IMR-90 (cell line): ENCODE measurements around the gene DPH3. TPM values are rescaled to one million over a fixed set of nuclear protein-coding genes. Genes with fewer than 3 reads are reported as not detected.

Experiments
- ATAC-seq: fragments of 200-7000 bp; cut with Tn5 transposase; 2 replicates; pipeline ENCODE4 v1.9.1; 2020; ENCODE audit warnings: low read depth, mild to moderate bottlenecking, moderate library complexity
- BruUV-seq: library from RNA; stranded (reverse); fragments of 400-500 nt; replicated peaks from 2 replicates; lab custom pipeline; 2021; lab: Mats Ljungman, UMichigan
- CTCF ChIA-PET: fragments of 300-600 bp; formaldehyde crosslinking; extraction: SDS; loops from one replicate; lab custom pipeline; 2021; ENCODE audit warnings: antibody characterized with exemption; lab: Yijun Ruan, JAX
- POLR2A ChIA-PET: fragments of 300-600 bp; sonication (Branson Sonifier 250); formaldehyde crosslinking; loops from one replicate; lab custom pipeline; 2022; ENCODE audit warnings: antibody characterized with exemption; ENCODE audit not compliant: unreplicated experiment; lab: Charles Lee
- DNase-seq: peaks from one replicate; pipeline ENCODE4 v3.0.0; 2013
- H2AFZ ChIP-seq: replicated peaks from 2 replicates; pipeline ENCODE3; 2013; ENCODE audit warnings: low read length, mild to moderate bottlenecking; ENCODE audit not compliant: poor library complexity
- H2AK5ac ChIP-seq: 2 replicates; pipeline ENCODE4 v1.6.1; 2013; ENCODE audit warnings: low read depth, low read length, inconsistent platforms
- H2AK9ac ChIP-seq: replicated peaks from 2 replicates; pipeline ENCODE3; 2013; ENCODE audit warnings: mild to moderate bottlenecking, low read depth, low read length, moderate library complexity; ENCODE audit not compliant: poor library complexity
- H2BK120ac ChIP-seq: 2 replicates; pipeline ENCODE4 v1.6.1; 2013; ENCODE audit warnings: low read depth, low read length, inconsistent platforms
- H2BK15ac ChIP-seq: 3 replicates; pipeline ENCODE4 v1.6.1; 2013; ENCODE audit warnings: low read depth, low read length, inconsistent platforms
- H2BK20ac ChIP-seq: 2 replicates; pipeline ENCODE4 v1.6.1; 2013; ENCODE audit warnings: low read depth, mild to moderate bottlenecking, inconsistent platforms, low read length, moderate library complexity
- H2BK5ac ChIP-seq: 2 replicates; pipeline ENCODE4 v1.6.1; 2013; ENCODE audit warnings: mild to moderate bottlenecking, low read depth, low read length, inconsistent platforms; ENCODE audit not compliant: poor library complexity, severe bottlenecking
- H3K14ac ChIP-seq: replicated peaks from 2 replicates; pipeline ENCODE4 v1.6.1; 2013; ENCODE audit warnings: low read depth, low read length, inconsistent platforms
- H3K18ac ChIP-seq: 2 replicates; pipeline ENCODE4 v1.6.1; 2013; ENCODE audit warnings: low read depth, low read length, control low read depth
- H3K23ac ChIP-seq: 2 replicates; pipeline ENCODE4 v1.6.1; 2013; ENCODE audit warnings: low read depth, low read length, inconsistent platforms
- H3K27ac ChIP-seq: 2 replicates; pipeline ENCODE4 v1.5.1; 2013; ENCODE audit warnings: mild to moderate bottlenecking, control low read depth, low read length; ENCODE audit not compliant: insufficient read depth
- H3K27me3 ChIP-seq: 2 replicates; pipeline ENCODE4 v1.6.1; 2013; ENCODE audit warnings: low read length; ENCODE audit not compliant: control insufficient read depth, insufficient read depth
- H3K36me3 ChIP-seq: 2 replicates; pipeline ENCODE4 v1.6.1; 2013; ENCODE audit warnings: low read length, mixed read lengths; ENCODE audit not compliant: control insufficient read depth, insufficient read depth
- H3K4ac ChIP-seq: 2 replicates; pipeline ENCODE4 v1.6.1; 2013; ENCODE audit warnings: low read depth, low read length, inconsistent platforms
- H3K4me1 ChIP-seq: 2 replicates; pipeline ENCODE4 v1.6.1; 2013; ENCODE audit warnings: low read length, mixed read lengths; ENCODE audit not compliant: control insufficient read depth, insufficient read depth
- H3K4me2 ChIP-seq: 2 replicates; pipeline ENCODE4 v1.6.1; 2013; ENCODE audit warnings: low read depth, mild to moderate bottlenecking, control low read depth, low read length, moderate library complexity
- H3K4me3 ChIP-seq: 2 replicates; pipeline ENCODE4 v1.5.1; 2013; ENCODE audit warnings: low read depth, mild to moderate bottlenecking, control low read depth, low read length, moderate library complexity; ENCODE audit not compliant: insufficient read depth
- H3K56ac ChIP-seq: 2 replicates; pipeline ENCODE4 v1.6.1; 2013; ENCODE audit warnings: low read length, inconsistent platforms; ENCODE audit not compliant: insufficient read depth; ENCODE audit errors: extremely low read depth
- H3K79me1 ChIP-seq, 2 experiments: 2 replicates each; pipeline ENCODE4 v1.6.1; 2013; ENCODE audit warnings: low read length in 2 of 2, inconsistent platforms in 1 of 2, low read depth in 1 of 2
- H3K9ac ChIP-seq: 2 replicates; pipeline ENCODE4 v1.6.1; 2013; ENCODE audit warnings: low read depth, low read length, control low read depth
- H3K9me1 ChIP-seq: 2 replicates; pipeline ENCODE4 v1.6.1; 2013; ENCODE audit warnings: low read length, inconsistent platforms; ENCODE audit not compliant: insufficient read depth
- H3K9me3 ChIP-seq: 2 replicates; pipeline ENCODE4 v1.6.1; 2013; ENCODE audit warnings: low read length; ENCODE audit not compliant: control insufficient read depth, insufficient read depth
- H4K20me1 ChIP-seq: 2 replicates; pipeline ENCODE4 v1.6.1; 2013; ENCODE audit warnings: low read length, inconsistent platforms; ENCODE audit not compliant: insufficient read depth
- H4K5ac ChIP-seq: 2 replicates; pipeline ENCODE4 v1.6.1; 2013; ENCODE audit warnings: mild to moderate bottlenecking, low read depth, low read length, control low read depth
- H4K8ac ChIP-seq, 2 experiments: 2 replicates each; pipeline ENCODE4 v1.6.1; 2013; ENCODE audit warnings: low read depth in 2 of 2, low read length in 2 of 2, control low read depth in 1 of 2, inconsistent platforms in 1 of 2
- H4K91ac ChIP-seq: 2 replicates; pipeline ENCODE4 v1.6.1; 2013; ENCODE audit warnings: low read depth, low read length, inconsistent platforms; ENCODE audit not compliant: insufficient read depth
- BHLHE40 ChIP-seq: fragments of 150-350 bp; IDR thresholded peaks from 2 replicates; pipeline ENCODE4 v1.6.1; 2016; ENCODE audit warnings: mild to moderate bottlenecking, low read depth, low read length
- CEBPB ChIP-seq: IDR thresholded peaks from 2 replicates; pipeline ENCODE4 v1.6.1; 2012; ENCODE audit warnings: low read depth, low read length, improper control_type of control experiment
- FOS ChIP-seq: fragments of 150-350 bp; IDR thresholded peaks from 2 replicates; pipeline ENCODE4 v1.6.1; 2016; ENCODE audit warnings: low read depth, low read length
- MAFK ChIP-seq: IDR thresholded peaks from 2 replicates; pipeline ENCODE4 v1.6.1; 2012; ENCODE audit warnings: low read depth, low read length, improper control_type of control experiment
- MAZ ChIP-seq: IDR thresholded peaks from 2 replicates; pipeline ENCODE4 v1.6.1; 2012; ENCODE audit warnings: low read depth, mild to moderate bottlenecking, low read length, improper control_type of control experiment, moderate library complexity, borderline replicate concordance
- MXI1 ChIP-seq: IDR thresholded peaks from 2 replicates; pipeline ENCODE4 v1.6.1; 2012; ENCODE audit warnings: low read depth, mild to moderate bottlenecking, low read length, moderate library complexity, borderline replicate concordance
- NFE2L2 ChIP-seq: fragments of 150-350 bp; IDR thresholded peaks from 2 replicates; pipeline ENCODE4 v1.6.1; 2016; ENCODE audit warnings: low read depth, mild to moderate bottlenecking, low read length
- POLR2A ChIP-seq: IDR thresholded peaks from 2 replicates; pipeline ENCODE4 v1.6.1; 2012; ENCODE audit warnings: mild to moderate bottlenecking, low read depth, low read length
- RAD21 ChIP-seq: IDR thresholded peaks from 2 replicates; pipeline ENCODE4 v1.6.1; 2012; ENCODE audit warnings: low read length, improper control_type of control experiment
- RCOR1 ChIP-seq: IDR thresholded peaks from 2 replicates; pipeline ENCODE4 v1.6.1; 2012; ENCODE audit warnings: mild to moderate bottlenecking, low read length, improper control_type of control experiment; ENCODE audit not compliant: insufficient replicate concordance
- RFX5 ChIP-seq: IDR thresholded peaks from 2 replicates; pipeline ENCODE4 v1.8.0; 2012; ENCODE audit warnings: low read depth, mild to moderate bottlenecking, low read length, moderate library complexity
- SMC3 ChIP-seq: fragments of 150-350 bp; IDR thresholded peaks from 2 replicates; pipeline ENCODE4 v1.6.1; 2016; ENCODE audit warnings: low read depth, mild to moderate bottlenecking, antibody characterized with exemption, low read length, moderate library complexity
- WGBS, 2 experiments: methylation state at CpG; one replicate each; pipeline versions ENCODE4 v1.1.5 to v1.1.7; 2013; ENCODE audit warnings: missing lambda C conversion rate in 2 of 2; ENCODE audit not compliant: insufficient read length in 1 of 2; ENCODE audit errors: extremely low coverage in 2 of 2; 5-methylcytosine and 5-hydroxymethylcytosine counted together
- dilution Hi-C: fragments of 300-500 bp; cut with HindIII; formaldehyde crosslinking; loops from one replicate; pipeline ENCODE4 v1.14.3; 2018; ENCODE audit warnings: low sequenced_read_pairs; ENCODE audit not compliant: unreplicated experiment
- in situ Hi-C: fragments of 300-500 bp; cut with MboI; formaldehyde crosslinking; loops from 3 replicates; pipeline ENCODE4 v1.14.3; 2019; ENCODE audit warnings: low sequenced_read_pairs, inconsistent platforms, mixed read lengths
- intact Hi-C: fragments of 100-400 bp; cut with micrococcal nuclease; formaldehyde crosslinking; loops from 2 replicates; pipeline ENCODE4 v1.10.0; 2022
- polyA plus RNA-seq, 3 experiments: library from polyadenylated mRNA; depleted of rRNA; stranded (reverse); fragments of >200 nt; gene quantifications; 2 replicates each; pipeline ENCODE4 v1.2.3, GENCODE V29; 2012; ENCODE audit warnings: low replicate concordance in 1 of 3
- total RNA-seq: library from RNA; depleted of rRNA; stranded (reverse); fragments of >200 nt; gene quantifications from 2 replicates; pipeline ENCODE4 v1.2.3, GENCODE V29; 2012
- TF ChIP-seq, protein P1 (sequence below): fragments of 150-350 bp; IDR thresholded peaks from 2 replicates; pipeline ENCODE4 v1.6.1; 2017; ENCODE audit warnings: mild to moderate bottlenecking, antibody characterized with exemption, low read length, low read depth
- TF ChIP-seq, protein P2 (sequence below): conservative IDR thresholded peaks from 2 replicates; pipeline ENCODE4 v1.5.1; 2012; ENCODE audit warnings: mild to moderate bottlenecking, low read depth, low read length, improper control_type of control experiment

DPH3 gene
- total and polyA plus RNA-seq, 2 of the 4 experiments (the other 2 are of a cell fraction): 12.9 to 32.1 TPM

DNA sequence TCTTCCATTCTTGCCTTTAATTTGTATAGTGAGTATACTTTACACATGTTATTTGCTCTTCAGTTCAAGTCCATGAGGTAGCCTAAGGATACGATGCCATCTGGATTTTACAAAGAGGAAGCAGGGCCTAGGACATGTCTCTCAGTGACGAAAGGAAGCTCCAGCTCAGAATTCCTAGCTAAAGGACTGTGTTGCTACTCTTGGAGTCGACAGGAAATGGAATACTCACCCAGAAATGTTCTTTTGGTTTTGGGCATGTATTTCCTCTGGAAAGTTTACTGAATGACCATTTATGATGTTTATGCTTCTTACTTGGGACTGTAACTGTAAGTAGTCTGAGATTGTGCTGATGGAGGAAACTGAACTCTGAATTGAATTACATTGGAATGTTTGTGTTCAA lies 12.7 kb upstream of the DPH3 start:
- ChIA-PET POLR2A (no interaction called here), CTCF (interaction anchor here (1.3 to 2.0 kb wide), 2 partner anchors 9 to 13 kb away, joined by 5 to 6 read pairs; no protein-coding TSS in a partner anchor)
- Histone ChIP-seq H2BK120ac (no peak overlapping the region), H3K14ac (0 out of 2 replicates have a peak overlapping the region, but pooled peaks have one; percentile 1), H3K79me1 (peaks cover 0 to 5% of the 10 kb centered on the region in 2 experiments; a peak in 1 of 4 replicates), H3K4me1 (peaks cover 4% of the 10 kb centered on the region; the same call in 1 of the 2 replicates), H4K20me1 (no peaks in the 10 kb centered on the region), H2BK20ac (no peak overlapping the region), H4K8ac (peak overlapping the region in 1 of 2 experiments; percentile 2; a peak in 2 of 4 replicates), H2AK9ac (no peak overlapping the region), H3K56ac (no peak overlapping the region), H3K4me3 (no peak overlapping the region), H3K36me3 (peaks cover 2% of the 10 kb centered on the region; the same call in 1 of the 2 replicates), H3K4me2 (no peak overlapping the region; the same call in 1 of the 2 replicates), H3K27me3 (no peaks in the 10 kb centered on the region), H3K23ac (no peak overlapping the region), H3K9me3 (no peaks in the 10 kb centered on the region), H2BK15ac (no peak overlapping the region), H2BK5ac (peak overlapping the region; percentile 7), H3K9ac (no peak overlapping the region), H3K9me1 (peaks cover 5% of the 10 kb centered on the region; the same call in 1 of the 2 replicates), H3K27ac (no peak overlapping the region), H2AK5ac (no peak overlapping the region), H4K91ac (no peak overlapping the region), H2AFZ (no peak overlapping the region), H4K5ac (0 out of 2 replicates have a peak overlapping the region, but pooled peaks have one; percentile 81), H3K4ac (no peak overlapping the region), H3K18ac (no peak overlapping the region)
- intact Hi-C loops (loop anchor here (10.0 kb wide), 1 partner anchor 957 kb away; no protein-coding TSS in a partner anchor), dilution Hi-C loops (loop anchor here (25.0 kb wide), 1 partner anchor 260 kb away; no protein-coding TSS in a partner anchor), in situ Hi-C loops (loop anchor here (25.0 kb wide), 3 partner anchors 610 to 960 kb away; partner anchors contain the start of gene PLCL2)
- TF ChIP-seq RAD21 (no peak), POLR2A (no peak), CEBPB (no peak), FOS (no peak), RCOR1 (no peak), NFE2L2 (no peak), BHLHE40 (no peak), SMC3 (no peak), MXI1 (no peak), MAZ (no peak), MAFK (no peak), RFX5 (no peak)
- TF ChIP-seq, protein P1, sequence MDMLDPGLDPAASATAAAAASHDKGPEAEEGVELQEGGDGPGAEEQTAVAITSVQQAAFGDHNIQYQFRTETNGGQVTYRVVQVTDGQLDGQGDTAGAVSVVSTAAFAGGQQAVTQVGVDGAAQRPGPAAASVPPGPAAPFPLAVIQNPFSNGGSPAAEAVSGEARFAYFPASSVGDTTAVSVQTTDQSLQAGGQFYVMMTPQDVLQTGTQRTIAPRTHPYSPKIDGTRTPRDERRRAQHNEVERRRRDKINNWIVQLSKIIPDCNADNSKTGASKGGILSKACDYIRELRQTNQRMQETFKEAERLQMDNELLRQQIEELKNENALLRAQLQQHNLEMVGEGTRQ: no peak
- TF ChIP-seq, protein P2, sequence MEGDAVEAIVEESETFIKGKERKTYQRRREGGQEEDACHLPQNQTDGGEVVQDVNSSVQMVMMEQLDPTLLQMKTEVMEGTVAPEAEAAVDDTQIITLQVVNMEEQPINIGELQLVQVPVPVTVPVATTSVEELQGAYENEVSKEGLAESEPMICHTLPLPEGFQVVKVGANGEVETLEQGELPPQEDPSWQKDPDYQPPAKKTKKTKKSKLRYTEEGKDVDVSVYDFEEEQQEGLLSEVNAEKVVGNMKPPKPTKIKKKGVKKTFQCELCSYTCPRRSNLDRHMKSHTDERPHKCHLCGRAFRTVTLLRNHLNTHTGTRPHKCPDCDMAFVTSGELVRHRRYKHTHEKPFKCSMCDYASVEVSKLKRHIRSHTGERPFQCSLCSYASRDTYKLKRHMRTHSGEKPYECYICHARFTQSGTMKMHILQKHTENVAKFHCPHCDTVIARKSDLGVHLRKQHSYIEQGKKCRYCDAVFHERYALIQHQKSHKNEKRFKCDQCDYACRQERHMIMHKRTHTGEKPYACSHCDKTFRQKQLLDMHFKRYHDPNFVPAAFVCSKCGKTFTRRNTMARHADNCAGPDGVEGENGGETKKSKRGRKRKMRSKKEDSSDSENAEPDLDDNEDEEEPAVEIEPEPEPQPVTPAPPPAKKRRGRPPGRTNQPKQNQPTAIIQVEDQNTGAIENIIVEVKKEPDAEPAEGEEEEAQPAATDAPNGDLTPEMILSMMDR: no peak
- 87% methylated on average over 2 of the region's 3 CpGs; no CpG with 5 or more reads in 1 of the 2 experiments for WGBS, 2 experiments
- no TSS peak for BruUV-seq
- peak; percentile 61; the same call in 1 of the 2 replicates for ATAC-seq
- peak; percentile 46 for DNase-seq
